SW480 (cell line): ENCODE measurements around the gene DUSP28.
"Not testable (repeated sequence)": the region's sequence is repeated elsewhere in the genome, so short reads cannot be mapped to it uniquely, and the experiment has no call there.

Experiments
- DNase-seq: peaks from one replicate; pipeline ENCODE4 v3.0.0-alpha.2; 2016; ENCODE audit warnings: low spot score

Gene DUSP28

GRCh38 chr2:240527153-240527750 lies 32.9 kb upstream of the DUSP28 start:
- no peak for DNase-seq

GRCh38 chr2:240528406-240529040 lies 31.6 kb upstream of the DUSP28 start:
- DNase-seq, result no peak

GRCh38 chr2:240529344-240529999 lies 30.7 kb upstream of the DUSP28 start:
- DNase-seq, result no peak

- DNase-seq, result no peak
These were observed 30.0 kb upstream of the DUSP28 start for GRCh38 chr2:240530181-240530580.

- DNase-seq, result no peak
These were observed 29.1 kb upstream of the DUSP28 start for GRCh38 chr2:240531038-240531437.

GRCh38 chr2:240532031-240532775 lies 28.0 kb upstream of the DUSP28 start:
- no peak for DNase-seq

GRCh38 chr2:240538031-240538780 lies 22.0 kb upstream of the DUSP28 start:
- no peak for DNase-seq

- DNase-seq, result not testable (repeated sequence)
These were observed 21.1 kb upstream of the DUSP28 start for GRCh38 chr2:240539101-240539500.

- no peak for DNase-seq
These were observed 20.3 kb upstream of the DUSP28 start for GRCh38 chr2:240539906-240540305.

GRCh38 chr2:240551288-240551687 lies 8.9 kb upstream of the DUSP28 start:
- DNase-seq, result no peak

GRCh38 chr2:240551811-240552210 lies 8.3 kb upstream of the DUSP28 start:
- DNase-seq, result no peak

- DNase-seq, result no peak
These were observed 6.1 kb upstream of the DUSP28 start for GRCh38 chr2:240553956-240554480.

- no peak for DNase-seq
These were observed 5.2 kb upstream of the DUSP28 start for GRCh38 chr2:240554767-240555493.

- no peak for DNase-seq
These were observed 4.5 kb upstream of the DUSP28 start for GRCh38 chr2:240555541-240556250.

GRCh38 chr2:240556553-240557100 lies 3.5 kb upstream of the DUSP28 start:
- DNase-seq, result no peak

- DNase-seq, result no peak
These were observed 2.9 kb upstream of the DUSP28 start for GRCh38 chr2:240557101-240557751.

- no peak for DNase-seq
These were observed 2.3 kb upstream of the DUSP28 start, which contains the start of gene ANKMY1 for GRCh38 chr2:240557808-240558207. ANKMY1 (minus strand) TSS chr2:240557988; CDS start chr2:240557335, 653 bp downstream.

GRCh38 chr2:240558236-240558761 lies 1.9 kb upstream of the DUSP28 start:
- no peak for DNase-seq

GRCh38 chr2:240559286-240559685 lies 871 bp upstream of the DUSP28 start:
- no peak for DNase-seq
